ENCODE results near the gene CSF1R. TPM values are rescaled to one million over a fixed set of nuclear protein-coding genes. Genes with fewer than 3 reads are reported as not detected.
A peak's percentile ranks its signal among the peaks of the same experiment; 100 is the strongest.

Gene CSF1R
- total and polyA plus RNA-seq, 2 donors (not counting 3 experiments of a cell fraction or from before 2014, with no cell fraction given), result not detected

DNA sequence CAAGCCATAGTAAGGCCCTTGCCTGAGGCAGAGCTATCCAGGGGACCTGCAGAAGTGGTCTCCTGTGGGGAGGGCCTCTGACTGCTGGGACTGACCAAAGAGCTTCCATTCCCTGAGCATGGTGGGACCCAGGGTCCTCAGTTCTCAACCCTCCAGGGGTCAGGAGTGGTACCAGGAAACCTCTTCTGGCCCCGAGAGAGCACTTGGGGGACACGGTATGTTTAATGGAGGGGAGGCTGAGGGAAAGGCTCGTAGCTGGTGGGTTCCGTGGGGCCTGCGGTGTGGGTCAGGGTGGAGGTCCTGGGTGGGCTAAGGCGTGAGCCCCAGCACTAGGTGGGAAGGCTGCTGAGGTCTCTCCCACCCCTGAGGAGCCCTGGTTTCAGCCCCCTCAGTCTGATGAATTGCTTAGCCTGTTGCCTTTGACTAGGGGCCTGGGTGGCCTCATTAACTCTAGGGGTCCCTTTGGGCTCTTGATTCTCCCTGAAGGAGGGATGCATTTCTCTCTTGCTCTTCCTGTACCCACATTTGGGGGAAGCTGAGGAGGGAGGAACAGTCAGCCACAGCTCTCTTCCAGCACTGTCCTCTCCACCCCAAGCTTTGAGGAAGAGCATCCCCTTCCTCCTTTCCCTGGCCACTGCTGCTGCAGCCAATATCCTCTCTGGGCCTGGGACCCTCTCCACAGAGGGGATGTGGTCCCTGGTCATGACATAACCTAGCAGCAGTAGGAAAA, 34.0 kb downstream of the CSF1R start:
- ChIA-PET POLR2A (no interaction called here), CTCF (interaction anchor here (1.4 to 3.9 kb wide), 3 partner anchors 11 to 34 kb away, joined by 4 to 11 read pairs (median 4); no protein-coding TSS in a partner anchor)
- Histone ChIP-seq H3K9ac (replicated peaks; ENCODE audit: extremely low read depth, insufficient read depth, low read length) (no peak overlapping the region), H3K79me2 (ENCODE audit: control insufficient read depth, insufficient read depth, low read length) (no peaks in the 10 kb centered on the region), H3K9me1 (replicated peaks; ENCODE audit: control insufficient read depth, extremely low read depth, insufficient read depth, low read length) (no peaks in the 10 kb centered on the region), H3K27me3 (ENCODE audit: control insufficient read depth in 2 of 2, insufficient read depth in 2 of 2, low read length in 2 of 2) (no peaks in the 10 kb centered on the region), H3K27ac (ENCODE audit: insufficient read depth, low read depth, low read length) (peak overlapping the region; percentile 28), H2AFZ (ENCODE audit: low read depth, low read length) (no peak overlapping the region), H3K4me3 (replicated peaks in 1 of 3; ENCODE audit: insufficient read depth in 1 of 3, low read depth in 1 of 3, low read length in 3 of 3) (no peak overlapping the region), H4K20me1 (replicated peaks; ENCODE audit: control insufficient read depth, extremely low read depth, insufficient read depth, low read length) (no peaks in the 10 kb centered on the region), H3K4me1 (ENCODE audit: control insufficient read depth, extremely low read depth, insufficient read depth, low read length) (peaks cover 31% of the 10 kb centered on the region), H3K4me2 (ENCODE audit: insufficient read depth, low read length) (no peak overlapping the region), H3K36me3 (ENCODE audit: control insufficient read depth in 2 of 2, extremely low read depth in 1 of 2, insufficient read depth in 2 of 2, low read length in 2 of 2) (peaks cover 14 to 63% of the 10 kb centered on the region in 2 experiments), H3K9me3 (replicated peaks; ENCODE audit: control insufficient read depth, insufficient read depth, low read length) (no peaks in the 10 kb centered on the region)
- dilution Hi-C loops (cut with MboI; ENCODE audit: extremely low pct_ligation_motif_present, low sequenced_read_pairs) (no loop called here), intact Hi-C loops (cut with micrococcal nuclease) (no loop called here)
- DNase-seq (ENCODE audit: low read depth, low spot score) (no peak), FAIRE-seq (no peak)
- TSS peak; percentile 26 for BruUV-seq (replicated peaks)
- TF ChIP-seq, protein P1, sequence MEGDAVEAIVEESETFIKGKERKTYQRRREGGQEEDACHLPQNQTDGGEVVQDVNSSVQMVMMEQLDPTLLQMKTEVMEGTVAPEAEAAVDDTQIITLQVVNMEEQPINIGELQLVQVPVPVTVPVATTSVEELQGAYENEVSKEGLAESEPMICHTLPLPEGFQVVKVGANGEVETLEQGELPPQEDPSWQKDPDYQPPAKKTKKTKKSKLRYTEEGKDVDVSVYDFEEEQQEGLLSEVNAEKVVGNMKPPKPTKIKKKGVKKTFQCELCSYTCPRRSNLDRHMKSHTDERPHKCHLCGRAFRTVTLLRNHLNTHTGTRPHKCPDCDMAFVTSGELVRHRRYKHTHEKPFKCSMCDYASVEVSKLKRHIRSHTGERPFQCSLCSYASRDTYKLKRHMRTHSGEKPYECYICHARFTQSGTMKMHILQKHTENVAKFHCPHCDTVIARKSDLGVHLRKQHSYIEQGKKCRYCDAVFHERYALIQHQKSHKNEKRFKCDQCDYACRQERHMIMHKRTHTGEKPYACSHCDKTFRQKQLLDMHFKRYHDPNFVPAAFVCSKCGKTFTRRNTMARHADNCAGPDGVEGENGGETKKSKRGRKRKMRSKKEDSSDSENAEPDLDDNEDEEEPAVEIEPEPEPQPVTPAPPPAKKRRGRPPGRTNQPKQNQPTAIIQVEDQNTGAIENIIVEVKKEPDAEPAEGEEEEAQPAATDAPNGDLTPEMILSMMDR (IDR thresholded peaks at IDR 0.05; ENCODE audit: extremely low read depth in 1 of 2, insufficient read depth in 1 of 2, low read depth in 1 of 2, low read length in 2 of 2), result no peak
- TF ChIP-seq FOS (IDR thresholded peaks at IDR 0.05; ENCODE audit: borderline replicate concordance, insufficient read depth, low read length), result no peak
- TF ChIP-seq, protein P2, sequence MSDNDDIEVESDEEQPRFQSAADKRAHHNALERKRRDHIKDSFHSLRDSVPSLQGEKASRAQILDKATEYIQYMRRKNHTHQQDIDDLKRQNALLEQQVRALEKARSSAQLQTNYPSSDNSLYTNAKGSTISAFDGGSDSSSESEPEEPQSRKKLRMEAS (IDR thresholded peaks at IDR 0.05; ENCODE audit: insufficient read depth, insufficient read length), result no peak
- no peak for TF ChIP-seq JUN (IDR thresholded peaks at IDR 0.05; ENCODE audit: borderline replicate concordance, insufficient read depth, insufficient read length, low read depth)
- no peak for TF ChIP-seq POLR2A (IDR thresholded peaks at IDR 0.05; ENCODE audit: low read depth, low read length)
- no peak for TF ChIP-seq GATA2 (IDR thresholded peaks at IDR 0.05; ENCODE audit: insufficient read depth, insufficient read length, low read depth, low read length)
- TF ChIP-seq MYC (IDR thresholded peaks at IDR 0.05; ENCODE audit: low read depth, low read length), result no peak
- no peak for TF ChIP-seq POLR2AphosphoS5 (IDR thresholded peaks at IDR 0.05; ENCODE audit: insufficient read depth, low read depth, low read length)
